ENCODE data around the gene KDM5B. TPM values are rescaled to one million over a fixed set of nuclear protein-coding genes. Genes with fewer than 3 reads are reported as not detected.
A peak's percentile ranks its signal among the peaks of the same experiment; 100 is the strongest.

The KDM5B gene
- total RNA-seq, 2 donors from 2014 or later = 63.1 to 65.5 TPM

GRCh38 chr1:202821467-202821866 is 13.2 kb upstream of the KDM5B start:
- DNase-seq (no peak), ATAC-seq (no peak)
- intact Hi-C loops (cut with DNase I, micrococcal nuclease) = no loop called here

DNA sequence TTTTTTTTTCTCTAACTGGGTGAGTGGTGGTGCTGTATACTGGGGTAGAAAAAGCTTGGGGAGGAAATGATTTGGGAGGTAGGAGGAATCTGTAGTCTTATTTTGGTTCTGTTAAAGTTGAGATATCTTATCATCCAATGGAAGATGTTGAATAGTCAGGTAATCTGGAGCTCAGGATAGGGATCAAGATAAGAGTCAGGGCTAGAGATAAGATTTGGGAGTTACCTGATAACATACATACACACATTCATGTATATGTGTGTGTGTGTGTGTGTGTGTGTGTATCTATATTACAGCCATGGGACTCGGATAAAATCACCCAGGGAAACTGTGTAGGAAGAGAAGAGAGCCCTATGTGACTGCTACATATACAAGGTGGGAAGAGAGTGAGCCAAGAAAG is 10.6 kb upstream of the KDM5B start:
- ATAC-seq (no peak), DNase-seq (no peak)
- intact Hi-C loops (cut with DNase I, micrococcal nuclease) = no loop called here

GRCh38 chr1:202815120-202815519 is 6.9 kb upstream of the KDM5B start:
- no peak for ATAC-seq
- intact Hi-C loops (cut with DNase I, micrococcal nuclease) = no loop called here
- DNase-seq = no peak

- intact Hi-C loops (cut with DNase I, micrococcal nuclease) = no loop called here
- DNase-seq (peak; percentile 31 to 42), ATAC-seq (no peak)
Measured at GRCh38 chr1:202812176-202813026, 4.2 kb upstream of the KDM5B start.

DNA sequence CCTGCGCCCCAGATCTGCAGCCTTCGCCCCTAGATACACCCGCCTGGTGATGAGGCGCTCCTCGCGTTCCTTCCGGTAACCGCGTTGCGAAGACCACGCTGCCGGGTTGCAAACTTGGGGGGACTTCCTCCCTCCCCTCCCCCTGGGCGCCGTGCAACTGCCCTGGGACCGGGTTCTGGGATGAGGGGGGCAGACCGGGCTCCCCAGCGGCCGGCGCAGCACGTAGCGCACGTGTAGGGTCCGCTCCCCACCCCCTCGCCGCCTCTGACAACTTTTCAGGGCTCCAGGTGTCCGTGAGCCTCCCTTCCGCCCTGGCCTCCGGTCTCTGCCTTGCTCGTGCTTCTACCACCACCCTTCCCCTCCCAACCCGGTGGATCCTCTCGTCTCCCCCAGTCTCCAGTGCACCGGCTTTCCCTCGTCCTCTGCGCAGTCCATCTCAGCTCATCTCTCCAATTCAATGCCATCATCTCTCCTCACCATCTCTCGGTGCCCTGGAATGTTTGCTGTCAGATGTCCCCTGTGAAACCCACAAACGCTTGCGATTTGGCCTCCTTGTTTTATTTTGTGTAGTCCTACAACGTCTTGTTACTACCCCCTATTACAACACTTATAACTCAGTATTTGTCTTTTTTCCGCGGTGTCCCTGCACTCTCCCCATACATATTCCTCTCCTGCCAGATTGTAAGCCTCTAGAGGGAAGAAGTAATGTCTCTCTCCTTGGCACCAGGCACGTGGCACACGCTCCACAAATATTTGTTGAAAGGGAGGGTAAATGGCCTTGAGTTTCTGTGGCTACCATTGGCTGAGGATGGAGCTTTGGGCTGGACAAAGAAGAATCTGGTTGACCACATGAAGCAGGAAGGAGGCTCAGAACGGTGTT is 3.3 kb upstream of the KDM5B start:
- intact Hi-C loops (cut with DNase I, micrococcal nuclease) = no loop called here
- ATAC-seq = peak; percentile 9
- DNase-seq = peak; percentile 37 to 66

DNA sequence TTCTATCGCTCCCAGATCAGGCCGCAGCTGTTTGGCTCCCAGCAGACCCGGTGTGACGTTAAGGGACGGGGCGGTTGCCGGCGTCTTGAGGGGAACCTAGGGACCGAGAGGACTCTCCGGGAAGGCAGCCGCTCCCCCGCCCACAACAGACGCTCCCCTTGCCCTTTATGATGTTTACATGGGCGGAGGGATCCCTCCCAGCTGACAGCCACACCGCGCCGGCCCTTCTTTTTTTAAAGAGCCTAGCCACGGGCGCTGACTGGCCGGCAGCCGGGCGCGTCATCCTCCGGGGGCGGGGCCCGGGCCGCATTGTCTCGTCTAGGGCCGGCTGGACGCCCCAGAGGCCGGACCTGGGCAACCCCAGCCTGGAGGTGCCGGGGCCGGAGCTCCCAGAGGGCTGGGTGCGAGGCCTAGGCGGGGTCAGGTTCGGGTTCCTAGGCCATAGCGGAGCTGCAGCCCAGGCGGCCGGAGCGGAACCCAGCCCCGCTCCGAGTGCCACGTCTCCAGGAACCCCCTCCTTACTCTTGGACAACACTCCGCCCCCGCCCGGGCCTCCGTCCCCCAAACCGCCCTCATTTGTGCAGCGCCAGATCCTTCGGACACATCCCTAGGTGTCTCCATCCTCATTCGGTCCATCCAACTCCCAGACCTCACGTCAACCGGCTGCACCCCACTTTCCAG is 2.5 kb upstream of the KDM5B start, which contains the start of gene PCAT6:
Gene PCAT6, plus strand, starts transcription at position 340 of the 681 bp plus-strand sequence.
- ATAC-seq = peak; percentile 80
- DNase-seq = peak; percentile 96
- intact Hi-C loops (cut with DNase I, micrococcal nuclease) = no loop called here

- no peak for ATAC-seq
- intact Hi-C loops (cut with DNase I, micrococcal nuclease) = no loop called here
- DNase-seq = no peak
Measured at GRCh38 chr1:202810193-202810614, 2.0 kb upstream of the KDM5B start.

DNA sequence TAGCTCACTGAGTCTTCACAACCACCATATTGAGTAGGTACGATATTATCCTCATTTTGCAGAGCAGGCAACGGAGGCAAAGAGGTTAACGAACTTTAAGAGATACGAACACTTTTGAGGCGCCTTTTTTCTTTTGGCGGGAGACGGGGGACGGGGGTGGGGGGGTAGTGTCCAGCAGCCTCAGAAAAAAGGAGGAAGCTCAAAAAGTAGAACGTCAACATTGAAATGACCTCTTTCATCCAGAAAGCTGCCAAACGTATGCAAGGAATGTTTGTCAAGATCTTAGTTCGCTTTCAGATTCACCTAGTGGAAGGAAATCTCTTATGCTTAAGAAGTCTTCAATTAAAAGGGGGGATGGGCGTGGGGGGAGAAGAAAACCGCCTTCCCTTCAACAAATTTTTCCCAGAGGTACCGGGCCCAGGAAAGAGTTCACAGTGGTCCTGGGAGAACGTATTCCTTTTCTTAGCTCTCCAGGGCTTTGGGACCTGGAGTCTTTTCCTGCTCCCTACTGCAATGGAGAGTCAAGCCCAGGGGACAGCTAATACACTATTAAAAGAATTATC is 1.5 kb upstream of the KDM5B start:
- intact Hi-C loops (cut with DNase I, micrococcal nuclease) = no loop called here
- ATAC-seq (no peak), DNase-seq (no peak)

DNA sequence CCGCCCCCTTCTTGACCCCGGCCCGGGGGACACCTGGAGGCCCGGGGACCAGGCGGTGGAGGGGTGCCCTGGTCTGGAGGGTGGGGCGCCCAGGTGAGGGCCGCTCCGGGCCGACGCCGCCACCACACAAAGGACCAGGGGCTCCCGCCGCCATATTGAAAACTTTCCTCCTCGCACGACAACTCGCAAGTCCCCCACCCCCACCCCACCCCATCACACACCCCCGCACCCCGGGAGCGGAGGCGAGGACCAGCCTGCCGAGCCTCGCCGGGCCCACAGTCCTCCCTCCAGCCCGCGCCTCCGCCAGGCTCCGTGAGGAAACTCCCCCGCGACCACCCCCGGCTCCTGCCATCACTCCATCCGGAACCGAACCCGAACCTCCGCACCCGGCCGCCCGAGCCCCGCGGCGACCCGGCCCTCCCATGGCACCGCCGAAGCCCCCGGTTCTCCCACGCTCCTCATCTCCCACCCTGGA is 733 bp downstream of the KDM5B start:
- DNase-seq (peak in 1 of 2 donors; percentile 48), ATAC-seq (peak; percentile 16)
- intact Hi-C loops (cut with DNase I, micrococcal nuclease) = no loop called here

DNA sequence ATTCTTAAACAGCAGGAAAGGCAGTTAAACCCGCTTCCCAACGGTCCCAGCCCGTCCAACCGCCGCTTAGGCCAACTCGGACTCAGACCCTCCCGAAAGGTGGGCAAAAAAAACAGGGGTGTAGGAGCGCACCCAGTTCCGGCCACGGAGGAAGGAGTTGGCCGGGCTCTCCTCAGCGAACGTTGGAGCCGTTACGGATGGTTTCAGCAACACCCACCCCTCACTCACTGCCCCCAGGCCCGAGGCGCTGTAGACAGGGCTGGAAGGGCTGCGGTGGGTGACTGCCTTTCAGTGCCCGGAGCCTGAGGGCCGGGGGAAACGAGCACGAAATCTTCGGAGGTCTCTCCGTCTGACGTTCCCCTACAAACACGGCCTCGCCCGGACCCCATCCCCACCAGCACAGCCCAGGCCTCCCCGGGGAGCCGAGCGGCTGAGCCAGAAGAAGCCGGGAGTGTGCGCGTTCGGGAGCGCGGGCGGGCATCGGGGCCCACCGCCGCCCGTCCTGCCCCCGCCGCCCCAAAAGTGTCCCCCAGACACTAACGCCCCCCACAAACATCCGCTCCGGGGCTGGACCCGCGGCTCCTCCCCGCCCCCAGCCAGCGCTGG is 1.3 kb downstream of the KDM5B start:
- DNase-seq (peak in 1 of 2 donors; percentile 35), ATAC-seq (no peak)
- intact Hi-C loops (cut with DNase I, micrococcal nuclease) = no loop called here

DNA sequence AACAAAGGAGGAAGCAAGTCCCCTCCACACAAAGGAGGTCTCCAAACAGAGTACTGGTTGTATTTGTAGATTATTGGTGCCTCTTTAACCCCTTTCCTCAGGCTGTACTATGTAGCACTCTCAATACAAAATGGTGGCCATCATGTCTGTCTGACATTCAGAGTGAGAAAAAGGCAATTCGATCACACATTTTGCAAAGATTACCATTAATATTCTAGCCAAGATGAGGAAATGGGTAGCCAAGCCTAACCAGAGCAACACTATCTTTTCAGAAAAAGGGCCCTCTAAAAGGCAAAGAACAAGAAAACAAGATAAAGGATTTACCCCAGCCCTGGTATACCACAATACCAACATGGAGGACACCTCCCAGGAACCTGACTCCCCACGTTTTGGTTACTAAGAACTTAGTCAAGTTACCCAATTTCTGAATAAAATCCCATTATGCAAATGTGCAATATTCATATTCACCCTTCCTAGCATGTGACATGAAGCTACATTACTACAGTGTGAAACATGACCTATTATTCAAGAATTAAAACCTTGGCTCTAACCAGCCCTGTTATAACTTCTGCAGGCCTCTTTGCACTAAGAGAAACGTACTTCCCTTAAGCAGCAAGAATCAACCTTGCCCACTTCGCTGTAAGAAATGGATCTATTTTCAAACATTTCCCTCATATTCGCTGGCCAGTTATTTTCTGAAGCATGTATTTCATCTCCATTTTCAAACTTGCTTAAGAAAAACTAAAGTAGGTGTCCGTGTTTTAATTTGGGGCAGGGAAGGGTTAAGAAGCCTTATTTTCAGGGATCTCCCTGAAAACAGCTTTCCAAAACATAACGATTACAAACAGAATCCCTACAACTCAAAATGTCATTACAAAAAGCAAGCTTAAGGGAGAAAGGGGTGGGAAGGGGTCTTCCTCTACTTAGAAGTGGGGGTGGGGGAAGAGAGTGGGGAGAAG is 2.1 kb downstream of the KDM5B start:
- DNase-seq = no peak

GRCh38 chr1:202804126-202804525 is 4.1 kb downstream of the KDM5B start:
- DNase-seq (no peak), ATAC-seq (no peak)
- intact Hi-C loops (cut with DNase I, micrococcal nuclease) = no loop called here

More for the DNA sequence above, 2.1 kb downstream of the KDM5B start:
- no peak for ATAC-seq
- intact Hi-C loops (cut with DNase I, micrococcal nuclease) = no loop called here

GRCh38 chr1:202802998-202803932 is 5.0 kb downstream of the KDM5B start:
- intact Hi-C loops (cut with DNase I, micrococcal nuclease) = no loop called here
- ATAC-seq (no peak), DNase-seq (no peak)

- ATAC-seq (no peak), DNase-seq (no peak)
- intact Hi-C loops (cut with DNase I, micrococcal nuclease) = no loop called here
Measured at GRCh38 chr1:202802034-202802433, 6.2 kb downstream of the KDM5B start.

GRCh38 chr1:202801175-202801574 is 7.0 kb downstream of the KDM5B start:
- DNase-seq (no peak), ATAC-seq (no peak)

GRCh38 chr1:202800742-202801141 is 7.5 kb downstream of the KDM5B start:
- DNase-seq (no peak), ATAC-seq (no peak)
- intact Hi-C loops (cut with DNase I, micrococcal nuclease) = no loop called here

More at GRCh38 chr1:202801175-202801574, 7.0 kb downstream of the KDM5B start:
- intact Hi-C loops (cut with DNase I, micrococcal nuclease) = no loop called here

Data from left colon (tissue), 2 donors.